CD4-positive, CD25-positive, alpha-beta regulatory T cell (primary cell): ENCODE data around the gene SPTB. TPM values are rescaled to one million over a fixed set of nuclear protein-coding genes. Genes with fewer than 3 reads are reported as not detected.

Experiments used
- ATAC-seq, 2 donors: fragments of 150-1000 bp; cut with Tn5 transposase; one replicate each; pipeline ENCODE4 v1.10.0; 2021; ENCODE audit warnings: low read depth in 2 of 2, moderate number of reproducible peaks in 2 of 2, moderate library complexity in 1 of 2
- DNase-seq, 3 donors: peaks; one replicate each; pipeline versions ENCODE4 v3.0.0 to v3.0.0-alpha.2; 2012 to 2022; ENCODE audit warnings: mixed read lengths in 1 of 3
- H3K27ac ChIP-seq: one replicate; pipeline ENCODE4 v1.7.0; 2013; ENCODE audit warnings: mild to moderate bottlenecking, low read length; ENCODE audit not compliant: insufficient read depth, poor library complexity, severe bottlenecking
- H3K27me3 ChIP-seq: one replicate; pipeline ENCODE4 v1.7.0; 2013; ENCODE audit warnings: low read length; ENCODE audit not compliant: control insufficient read depth, insufficient read depth
- H3K36me3 ChIP-seq: one replicate; pipeline ENCODE4 v1.7.0; 2013; ENCODE audit warnings: mild to moderate bottlenecking, low read length, moderate library complexity; ENCODE audit not compliant: control insufficient read depth, insufficient read depth
- H3K4me1 ChIP-seq: 2 replicates; pipeline ENCODE4 v1.7.0; 2013; ENCODE audit warnings: mild to moderate bottlenecking, low read length; ENCODE audit not compliant: insufficient read depth, control insufficient read depth, poor library complexity, severe bottlenecking
- H3K4me3 ChIP-seq: one replicate; pipeline ENCODE4 v1.7.0; 2013; ENCODE audit warnings: low read depth, mild to moderate bottlenecking, low read length, moderate library complexity
- H3K9me3 ChIP-seq, 2 experiments: 1 replicate in 1 of 2; 2 replicates in 1 of 2; pipeline ENCODE4 v1.7.0; 2013; ENCODE audit warnings: low read length in 2 of 2, mild to moderate bottlenecking in 1 of 2, moderate library complexity in 1 of 2; ENCODE audit not compliant: control insufficient read depth in 2 of 2
- H3K27ac Mint-ChIP-seq, 3 donors: one replicate each; pipeline ENCODE4 v1.8.0; 2020 to 2022; ENCODE audit warnings: mild to moderate bottlenecking in 3 of 3, mixed read lengths in 3 of 3, moderate library complexity in 2 of 3
- H3K27me3 Mint-ChIP-seq: one replicate; pipeline ENCODE4 v1.8.0; 2022; ENCODE audit warnings: mild to moderate bottlenecking, mixed read lengths
- H3K36me3 Mint-ChIP-seq: one replicate; pipeline ENCODE4 v1.8.0; 2020; ENCODE audit warnings: mixed read lengths
- H3K4me1 Mint-ChIP-seq, 4 donors: one replicate each; pipeline ENCODE4 v1.8.0; 2020 to 2022; ENCODE audit warnings: mixed read lengths in 4 of 4, mild to moderate bottlenecking in 1 of 4
- H3K4me3 Mint-ChIP-seq, 4 donors: one replicate each; pipeline ENCODE4 v1.8.0; 2020 to 2022; ENCODE audit warnings: mild to moderate bottlenecking in 4 of 4, mixed read lengths in 4 of 4, moderate library complexity in 3 of 4
- H3K9me3 Mint-ChIP-seq, 7 donors: one replicate each; pipeline ENCODE4 v1.8.0; 2020 to 2022; ENCODE audit warnings: mixed read lengths in 7 of 7, mild to moderate bottlenecking in 3 of 7, moderate library complexity in 2 of 7
- polyA plus RNA-seq, 4 donors: library from polyadenylated mRNA; unstranded; fragments of 300-500 nt; fragmentation: Illumina TruSeq; gene quantifications; one replicate each; pipeline ENCODE4 v1.2.3, GENCODE V29; 2021
- total RNA-seq: library from RNA; stranded (reverse); gene quantifications from one replicate; pipeline ENCODE4 v1.2.3, GENCODE V29; 2022

SPTB gene
- total and polyA plus RNA-seq, 5 donors from 2014 or later = 0.11 to 0.91 (median 0.24) TPM; not detected in 1

- Histone ChIP-seq H3K9me3 (no peaks in the 10 kb centered on the region), H3K4me3 (no peak overlapping the region), H3K36me3 (no peaks in the 10 kb centered on the region), H3K4me1 (peaks cover 46% of the 10 kb centered on the region), H3K27me3 (no peaks in the 10 kb centered on the region), H3K27ac (no peak overlapping the region)
- H3K27ac Mint-ChIP-seq = peak overlapping the region in 2 of 3 donors; percentile 18 to 76
- no peak for ATAC-seq
- H3K27me3 Mint-ChIP-seq = peaks cover 5% of the 10 kb centered on the region
- peaks cover 0 to 4% (median 0%) of the 10 kb centered on the region in 7 donors for H3K9me3 Mint-ChIP-seq
- DNase-seq = no peak
- H3K4me3 Mint-ChIP-seq = peak overlapping the region in 2 of 4 donors; percentile 25 to 62
- peaks cover 17 to 71% (median 44%) of the 10 kb centered on the region in 4 donors for H3K4me1 Mint-ChIP-seq
- H3K36me3 Mint-ChIP-seq = no peaks in the 10 kb centered on the region
Observed at GRCh38 chr14:64720131-64720576, 159.6 kb downstream of the SPTB start.

GRCh38 chr14:64719601-64720000 is 160.1 kb downstream of the SPTB start:
- peaks cover 40% of the 10 kb centered on the region for H3K4me1 ChIP-seq
- Mint-ChIP-seq H3K4me3 (peak overlapping the region in 1 of 4 donors; percentile 62), H3K27me3 (peaks cover 5% of the 10 kb centered on the region), H3K4me1 (peaks cover 17 to 66% (median 42%) of the 10 kb centered on the region in 4 donors), H3K36me3 (no peaks in the 10 kb centered on the region), H3K9me3 (peaks cover 0 to 7% (median under 1%) of the 10 kb centered on the region in 7 donors), H3K27ac (peak overlapping the region in 1 of 3 donors; percentile 76)
- no peaks in the 10 kb centered on the region for H3K36me3 ChIP-seq
- H3K27me3 ChIP-seq = no peaks in the 10 kb centered on the region
- no peak overlapping the region for H3K4me3 ChIP-seq
- H3K27ac ChIP-seq = no peak overlapping the region
- ATAC-seq = no peak
- H3K9me3 ChIP-seq = no peaks in the 10 kb centered on the region
- no peak for DNase-seq

GRCh38 chr14:64718762-64719161 is 160.9 kb downstream of the SPTB start:
- Histone ChIP-seq H3K36me3 (no peaks in the 10 kb centered on the region), H3K27me3 (peaks cover 5% of the 10 kb centered on the region), H3K4me3 (no peak overlapping the region), H3K9me3 (peaks cover 7 to 8% of the 10 kb centered on the region in 2 experiments), H3K27ac (no peak overlapping the region), H3K4me1 (peaks cover 32% of the 10 kb centered on the region)
- peaks cover 8% of the 10 kb centered on the region for H3K27me3 Mint-ChIP-seq
- no peak for ATAC-seq
- peak overlapping the region in 1 of 3 donors; percentile 15 for H3K27ac Mint-ChIP-seq
- peaks cover 16 to 57% (median 35%) of the 10 kb centered on the region in 4 donors for H3K4me1 Mint-ChIP-seq
- peaks cover 0 to 10% (median 4%) of the 10 kb centered on the region in 7 donors for H3K9me3 Mint-ChIP-seq
- no peak overlapping the region for H3K4me3 Mint-ChIP-seq
- DNase-seq = no peak
- H3K36me3 Mint-ChIP-seq = peaks cover 5% of the 10 kb centered on the region

- peaks cover 5% of the 10 kb centered on the region for H3K36me3 Mint-ChIP-seq
- H3K4me3 Mint-ChIP-seq = peak overlapping the region in 2 of 4 donors; percentile 8 to 33
- peaks cover 0 to 16% (median 5%) of the 10 kb centered on the region in 7 donors for H3K9me3 Mint-ChIP-seq
- Histone ChIP-seq H3K4me1 (peaks cover 23% of the 10 kb centered on the region), H3K27ac (no peak overlapping the region), H3K36me3 (no peaks in the 10 kb centered on the region), H3K4me3 (no peak overlapping the region), H3K27me3 (peaks cover 5% of the 10 kb centered on the region), H3K9me3 (peaks cover 13% of the 10 kb centered on the region in 2 experiments)
- H3K27me3 Mint-ChIP-seq = peaks cover 12% of the 10 kb centered on the region
- H3K27ac Mint-ChIP-seq = no peak overlapping the region
- no peak for ATAC-seq
- no peak for DNase-seq
- H3K4me1 Mint-ChIP-seq = peaks cover 13 to 49% (median 30%) of the 10 kb centered on the region in 4 donors
Observed at GRCh38 chr14:64717870-64718269, 161.8 kb downstream of the SPTB start.

GRCh38 chr14:64715628-64716412 is 163.9 kb downstream of the SPTB start:
- Mint-ChIP-seq H3K27ac (peak overlapping the region in 1 of 3 donors; percentile 66), H3K9me3 (peaks cover 0 to 20% (median 8%) of the 10 kb centered on the region in 7 donors), H3K4me1 (peaks cover 11 to 30% (median 23%) of the 10 kb centered on the region in 4 donors), H3K36me3 (peaks cover 5% of the 10 kb centered on the region), H3K27me3 (peaks cover 12% of the 10 kb centered on the region), H3K4me3 (no peak overlapping the region)
- H3K27ac ChIP-seq = no peak overlapping the region
- H3K4me3 ChIP-seq = no peak overlapping the region
- peaks cover 13% of the 10 kb centered on the region in 2 experiments for H3K9me3 ChIP-seq
- DNase-seq (no peak), ATAC-seq (no peak)
- H3K4me1 ChIP-seq = peaks cover 3% of the 10 kb centered on the region
- no peaks in the 10 kb centered on the region for H3K36me3 ChIP-seq
- peaks cover 5% of the 10 kb centered on the region for H3K27me3 ChIP-seq

- ATAC-seq (no peak), DNase-seq (no peak)
- Mint-ChIP-seq H3K27ac (peak overlapping the region in 1 of 3 donors; percentile 22), H3K4me1 (peaks cover 11 to 29% (median 18%) of the 10 kb centered on the region in 4 donors), H3K27me3 (peaks cover 12% of the 10 kb centered on the region), H3K9me3 (peaks cover 0 to 20% (median 8%) of the 10 kb centered on the region in 7 donors), H3K36me3 (peaks cover 5% of the 10 kb centered on the region), H3K4me3 (no peak overlapping the region)
- Histone ChIP-seq H3K4me3 (no peak overlapping the region), H3K36me3 (no peaks in the 10 kb centered on the region), H3K4me1 (peaks cover 3% of the 10 kb centered on the region), H3K27me3 (peaks cover 5% of the 10 kb centered on the region), H3K27ac (no peak overlapping the region), H3K9me3 (peaks cover 13% of the 10 kb centered on the region in 2 experiments)
Observed at GRCh38 chr14:64715146-64715627, 164.5 kb downstream of the SPTB start.

- no peak for ATAC-seq
- peaks cover 9% of the 10 kb centered on the region for H3K4me1 ChIP-seq
- no peak for DNase-seq
- Mint-ChIP-seq H3K27me3 (peaks cover 12% of the 10 kb centered on the region), H3K36me3 (peaks cover 5% of the 10 kb centered on the region), H3K4me3 (peak overlapping the region in 2 of 4 donors; percentile 26 to 48), H3K4me1 (peaks cover 12 to 26% (median 20%) of the 10 kb centered on the region in 4 donors), H3K9me3 (peaks cover 0 to 20% (median 8%) of the 10 kb centered on the region in 7 donors), H3K27ac (no peak overlapping the region)
- no peak overlapping the region for H3K4me3 ChIP-seq
- peaks cover 13% of the 10 kb centered on the region in 2 experiments for H3K9me3 ChIP-seq
- H3K27ac ChIP-seq = no peak overlapping the region
- peaks cover 5% of the 10 kb centered on the region for H3K27me3 ChIP-seq
- H3K36me3 ChIP-seq = no peaks in the 10 kb centered on the region
Observed at GRCh38 chr14:64714432-64715025, 165.2 kb downstream of the SPTB start.
